Glomerular visceral epithelial cell (primary cell): Measurements from ENCODE around the gene SLC30A3.

Experiments
- DNase-seq: peaks from one replicate; pipeline ENCODE4 v3.0.0-alpha.2; 2016; ENCODE audit errors: extremely low spot score

SLC30A3 gene

DNA sequence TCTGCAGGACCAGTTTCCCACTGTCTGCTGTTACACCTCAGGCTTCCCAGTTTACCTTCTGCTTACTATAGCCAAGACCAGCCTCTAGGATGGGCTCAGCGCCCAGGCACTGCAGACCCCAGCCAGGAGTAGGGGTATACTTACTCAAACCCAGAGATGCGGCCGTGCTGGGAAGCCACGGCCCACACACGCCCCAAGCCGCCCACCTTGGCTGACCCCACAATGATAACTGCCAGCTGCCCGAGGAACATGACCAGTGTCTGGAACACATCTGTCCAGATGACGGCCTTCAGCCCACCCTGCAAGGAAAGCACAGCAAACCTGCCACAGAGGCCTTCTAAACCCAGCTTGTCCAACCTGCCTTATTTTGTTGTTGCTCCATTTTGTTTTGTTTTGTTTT, 57.6 kb downstream of the SLC30A3 start:
- DNase-seq, result no peak

DNA sequence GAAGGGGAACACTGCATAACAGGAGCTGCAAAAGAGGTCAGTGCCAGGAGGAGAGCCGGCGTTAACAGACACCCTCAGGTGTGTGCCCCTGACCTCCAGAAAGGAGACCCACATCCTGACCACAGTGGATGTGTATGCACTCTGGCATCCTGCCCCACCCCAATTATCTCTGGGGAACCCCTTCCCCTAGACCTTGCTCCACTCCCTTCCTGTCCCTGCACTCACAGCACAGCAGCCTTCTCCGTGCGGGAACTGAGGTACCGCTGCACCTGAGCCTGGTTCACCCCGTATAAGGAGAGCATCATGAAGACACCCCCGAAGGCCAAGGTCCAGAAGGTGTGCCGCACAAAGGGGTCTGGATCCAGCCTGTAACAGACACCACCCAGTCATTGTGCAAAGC, 58.3 kb downstream of the SLC30A3 start:
- DNase-seq, result no peak

DNA sequence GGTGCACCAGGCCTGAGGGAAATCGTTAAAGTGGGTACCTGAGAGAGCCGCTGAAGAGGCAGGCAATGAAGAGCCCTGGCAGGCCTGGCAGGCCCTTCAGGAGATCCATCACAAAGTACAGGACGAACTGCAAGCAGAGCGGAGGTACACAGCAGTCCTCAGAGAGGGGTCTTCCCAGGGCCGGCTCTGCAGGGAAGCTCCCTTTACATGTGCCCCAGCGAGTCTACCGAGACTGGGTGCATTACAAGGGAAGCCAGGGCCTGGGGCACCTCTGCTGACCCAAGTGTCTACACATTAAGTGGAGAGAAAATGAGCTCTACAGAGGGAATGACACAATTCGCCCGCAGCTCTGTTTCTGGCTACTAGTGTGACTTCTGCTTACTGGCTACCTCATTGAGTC, 59.1 kb downstream of the SLC30A3 start:
- DNase-seq, result no peak
